ENCODE results near the gene MYDGF.

DNA sequence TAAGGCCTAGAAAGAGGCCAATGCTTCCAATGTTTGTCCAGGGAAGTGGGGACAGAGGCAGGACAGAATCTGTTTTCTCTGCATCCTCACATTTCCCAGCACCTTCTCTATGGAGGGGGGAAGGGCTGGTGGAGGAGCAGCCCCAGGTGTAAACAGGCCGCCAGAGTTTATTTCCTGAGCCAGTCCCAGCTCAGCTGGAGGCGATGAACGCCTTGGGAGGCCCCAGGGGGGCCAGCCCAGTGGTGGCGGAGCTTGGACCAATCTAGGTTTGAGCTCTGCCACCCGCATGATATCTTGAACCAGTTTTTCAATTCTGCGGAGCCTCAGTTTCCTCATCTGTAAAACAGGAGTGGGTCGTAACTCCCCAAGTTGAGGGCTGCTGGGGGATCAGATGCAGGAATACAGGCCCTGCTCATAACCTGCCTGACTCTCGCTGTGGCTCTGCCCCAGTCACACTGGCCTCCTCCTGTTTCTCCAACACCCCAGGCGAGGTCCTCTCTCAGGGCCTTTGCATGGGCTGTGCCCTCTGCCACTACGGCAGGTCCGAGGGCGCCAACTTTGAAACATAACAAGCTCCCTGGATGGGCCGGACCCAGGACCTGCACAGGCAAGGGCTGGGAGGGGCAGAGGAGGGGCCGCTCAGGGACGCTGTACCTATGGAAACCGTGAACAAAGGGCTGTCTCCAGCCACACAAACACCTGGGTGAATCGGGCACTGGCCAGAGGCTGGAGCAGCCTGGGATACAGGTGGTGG, 29.7 kb downstream of the MYDGF start:
- TF ChIP-seq, protein P1, sequence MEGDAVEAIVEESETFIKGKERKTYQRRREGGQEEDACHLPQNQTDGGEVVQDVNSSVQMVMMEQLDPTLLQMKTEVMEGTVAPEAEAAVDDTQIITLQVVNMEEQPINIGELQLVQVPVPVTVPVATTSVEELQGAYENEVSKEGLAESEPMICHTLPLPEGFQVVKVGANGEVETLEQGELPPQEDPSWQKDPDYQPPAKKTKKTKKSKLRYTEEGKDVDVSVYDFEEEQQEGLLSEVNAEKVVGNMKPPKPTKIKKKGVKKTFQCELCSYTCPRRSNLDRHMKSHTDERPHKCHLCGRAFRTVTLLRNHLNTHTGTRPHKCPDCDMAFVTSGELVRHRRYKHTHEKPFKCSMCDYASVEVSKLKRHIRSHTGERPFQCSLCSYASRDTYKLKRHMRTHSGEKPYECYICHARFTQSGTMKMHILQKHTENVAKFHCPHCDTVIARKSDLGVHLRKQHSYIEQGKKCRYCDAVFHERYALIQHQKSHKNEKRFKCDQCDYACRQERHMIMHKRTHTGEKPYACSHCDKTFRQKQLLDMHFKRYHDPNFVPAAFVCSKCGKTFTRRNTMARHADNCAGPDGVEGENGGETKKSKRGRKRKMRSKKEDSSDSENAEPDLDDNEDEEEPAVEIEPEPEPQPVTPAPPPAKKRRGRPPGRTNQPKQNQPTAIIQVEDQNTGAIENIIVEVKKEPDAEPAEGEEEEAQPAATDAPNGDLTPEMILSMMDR (IDR thresholded peaks at IDR 0.05), result no peak
- TF ChIP-seq POLR2A (IDR thresholded peaks at IDR 0.05), result no peak

All from esophagus squamous epithelium (tissue), 4 donors.